LNCaP clone FGC (cell line): ENCODE results near the gene RALGAPA1.

Experiments used
- DNase-seq: peaks from one replicate; pipeline ENCODE4 v3.0.0-alpha.2; 2011; ENCODE audit warnings: low read depth
- H3K4me3 ChIP-seq: 2 replicates; pipeline ENCODE4 v1.5.1; 2011; ENCODE audit warnings: mild to moderate bottlenecking, low read depth, low read length, control low read depth
- TF ChIP-seq, protein P1 (sequence below): IDR thresholded peaks from 2 replicates; pipeline ENCODE4 v1.5.1; 2012; ENCODE audit warnings: mild to moderate bottlenecking; ENCODE audit not compliant: control insufficient read depth, insufficient read depth; ENCODE audit errors: extremely low read depth

Gene RALGAPA1

DNA sequence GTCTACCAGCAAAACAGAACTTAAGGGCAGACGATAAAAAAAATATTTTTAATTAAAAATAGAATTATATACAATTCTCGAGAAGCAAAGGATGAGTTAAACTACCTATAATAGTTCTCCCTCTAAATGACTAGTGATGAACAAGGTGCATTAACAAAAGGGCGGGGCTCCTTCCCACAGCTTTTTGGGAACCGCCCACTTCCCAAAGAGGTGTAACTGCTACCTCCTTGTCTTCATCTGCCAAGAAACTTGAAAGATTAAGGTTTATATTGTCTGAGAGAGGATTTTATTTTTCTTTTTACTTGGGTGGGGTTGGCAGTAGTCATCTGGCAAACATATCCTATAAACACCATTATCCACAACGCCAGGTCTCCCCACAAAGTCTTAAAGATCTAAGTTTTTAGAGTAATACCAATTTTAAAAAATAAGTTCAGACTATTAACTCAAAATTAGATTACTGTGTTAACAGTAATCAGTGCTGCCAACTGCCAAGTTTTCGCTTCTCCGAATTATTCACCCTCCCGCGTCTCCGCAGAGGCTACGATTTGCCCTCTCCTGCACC lies 938 bp downstream of the RALGAPA1 start:
- peak overlapping the region; percentile 82 for H3K4me3 ChIP-seq
- no peak for DNase-seq
- TF ChIP-seq, protein P1, sequence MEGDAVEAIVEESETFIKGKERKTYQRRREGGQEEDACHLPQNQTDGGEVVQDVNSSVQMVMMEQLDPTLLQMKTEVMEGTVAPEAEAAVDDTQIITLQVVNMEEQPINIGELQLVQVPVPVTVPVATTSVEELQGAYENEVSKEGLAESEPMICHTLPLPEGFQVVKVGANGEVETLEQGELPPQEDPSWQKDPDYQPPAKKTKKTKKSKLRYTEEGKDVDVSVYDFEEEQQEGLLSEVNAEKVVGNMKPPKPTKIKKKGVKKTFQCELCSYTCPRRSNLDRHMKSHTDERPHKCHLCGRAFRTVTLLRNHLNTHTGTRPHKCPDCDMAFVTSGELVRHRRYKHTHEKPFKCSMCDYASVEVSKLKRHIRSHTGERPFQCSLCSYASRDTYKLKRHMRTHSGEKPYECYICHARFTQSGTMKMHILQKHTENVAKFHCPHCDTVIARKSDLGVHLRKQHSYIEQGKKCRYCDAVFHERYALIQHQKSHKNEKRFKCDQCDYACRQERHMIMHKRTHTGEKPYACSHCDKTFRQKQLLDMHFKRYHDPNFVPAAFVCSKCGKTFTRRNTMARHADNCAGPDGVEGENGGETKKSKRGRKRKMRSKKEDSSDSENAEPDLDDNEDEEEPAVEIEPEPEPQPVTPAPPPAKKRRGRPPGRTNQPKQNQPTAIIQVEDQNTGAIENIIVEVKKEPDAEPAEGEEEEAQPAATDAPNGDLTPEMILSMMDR, result no peak

DNA sequence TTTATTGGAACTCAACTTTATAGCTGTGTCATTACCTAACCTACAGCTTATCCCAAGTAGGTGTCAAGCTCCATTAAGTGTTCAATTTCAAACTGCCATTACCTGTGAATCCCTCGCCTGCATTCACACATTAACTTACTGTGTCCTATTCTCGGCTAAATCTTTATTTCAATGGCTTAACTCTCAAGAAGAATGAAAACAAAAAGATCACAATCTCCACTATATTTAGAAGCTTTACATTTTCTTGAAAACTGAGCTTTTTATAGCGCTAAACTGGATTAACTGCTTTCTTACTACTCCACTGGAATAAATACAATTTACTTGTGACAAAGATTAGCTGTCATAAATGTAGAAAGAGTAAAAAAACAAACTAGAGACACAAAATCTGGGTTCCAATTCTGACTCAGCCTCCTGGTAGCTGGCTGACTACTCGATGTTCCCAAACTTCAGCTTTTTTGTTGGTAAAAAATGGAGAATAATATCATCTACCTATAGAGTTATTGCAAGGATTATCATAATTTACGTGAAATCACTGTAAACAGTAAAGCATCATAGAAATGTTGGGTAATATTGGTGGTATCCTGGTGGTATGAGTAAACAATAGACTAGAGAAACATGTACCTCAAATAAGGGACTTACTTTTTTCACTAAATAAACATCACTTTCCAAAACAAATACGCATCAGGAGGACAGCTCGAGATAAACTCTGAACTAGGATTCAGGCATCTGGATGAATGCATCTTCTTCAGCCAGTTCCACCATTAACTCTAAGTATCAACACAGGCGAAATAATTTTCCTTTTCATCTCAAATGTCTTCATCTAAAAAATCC lies 1.7 kb downstream of the RALGAPA1 start:
- H3K4me3 ChIP-seq, result peak overlapping the region; percentile 82; the same call in 1 of the 2 replicates
- no peak for DNase-seq
- TF ChIP-seq, protein P1, result no peak

DNA sequence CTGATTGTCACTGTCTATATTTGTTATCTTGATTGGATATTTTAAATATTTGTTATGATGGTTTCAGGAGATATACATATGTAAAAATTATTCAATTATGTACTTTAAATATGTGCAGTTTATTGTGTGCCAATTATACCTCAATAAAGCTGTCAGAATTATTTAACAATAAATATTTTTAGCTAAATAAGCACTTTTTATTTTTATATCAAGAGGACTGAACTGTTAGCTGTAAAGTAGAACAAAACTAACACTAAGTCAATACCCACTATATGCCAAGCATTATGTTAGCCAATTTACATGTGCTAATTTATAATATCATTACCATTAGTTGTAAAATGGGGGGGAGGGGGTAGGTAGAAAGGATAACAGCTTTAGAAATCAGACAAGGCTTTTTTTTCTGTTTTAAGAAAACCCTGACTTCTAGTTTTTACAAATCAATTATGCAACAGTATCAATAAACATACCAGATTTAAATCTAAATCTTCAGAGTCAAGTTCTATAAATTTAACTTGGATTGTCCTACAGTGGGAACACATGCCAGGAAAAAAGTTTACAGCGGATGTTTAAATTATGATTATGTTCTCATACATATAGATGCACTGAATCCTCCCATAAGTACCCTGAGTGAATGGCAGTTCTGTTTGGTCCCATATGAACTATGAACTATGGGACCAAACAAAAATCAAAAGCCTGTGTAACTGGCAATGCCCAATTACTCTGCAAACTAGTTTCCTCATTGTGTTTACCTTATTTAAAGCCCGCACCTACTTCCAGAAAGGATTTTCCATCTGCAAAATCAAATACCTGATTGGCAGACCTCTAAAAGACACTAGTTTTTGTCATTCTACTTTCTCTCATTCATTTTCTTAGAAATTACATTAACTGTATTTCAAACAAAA lies 2.8 kb downstream of the RALGAPA1 start:
- peak; percentile 17 for DNase-seq
- TF ChIP-seq, protein P1, result no peak
- no peak overlapping the region for H3K4me3 ChIP-seq

DNA sequence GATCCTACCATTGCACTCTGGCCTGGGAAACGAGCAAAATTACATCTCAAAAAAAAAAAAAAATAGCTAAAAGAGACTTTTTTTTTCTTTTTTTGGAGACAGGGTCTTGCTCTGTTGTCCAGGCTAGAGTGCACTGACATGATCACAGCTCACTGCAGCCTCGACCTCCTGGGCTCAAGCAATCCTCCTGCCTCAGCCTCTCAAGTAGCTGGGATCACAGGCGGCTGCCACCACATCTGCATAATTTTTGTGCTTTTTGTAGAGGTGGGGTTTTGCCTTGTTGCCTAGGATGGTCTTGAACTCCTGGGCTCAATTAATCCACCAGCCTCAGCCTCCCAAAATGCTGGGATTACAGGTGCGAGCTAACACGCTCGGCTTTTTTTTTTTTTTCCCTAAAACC lies 11.3 kb downstream of the RALGAPA1 start:
- TF ChIP-seq, protein P1, result no peak
- no peak for DNase-seq
- H3K4me3 ChIP-seq, result no peak overlapping the region

DNA sequence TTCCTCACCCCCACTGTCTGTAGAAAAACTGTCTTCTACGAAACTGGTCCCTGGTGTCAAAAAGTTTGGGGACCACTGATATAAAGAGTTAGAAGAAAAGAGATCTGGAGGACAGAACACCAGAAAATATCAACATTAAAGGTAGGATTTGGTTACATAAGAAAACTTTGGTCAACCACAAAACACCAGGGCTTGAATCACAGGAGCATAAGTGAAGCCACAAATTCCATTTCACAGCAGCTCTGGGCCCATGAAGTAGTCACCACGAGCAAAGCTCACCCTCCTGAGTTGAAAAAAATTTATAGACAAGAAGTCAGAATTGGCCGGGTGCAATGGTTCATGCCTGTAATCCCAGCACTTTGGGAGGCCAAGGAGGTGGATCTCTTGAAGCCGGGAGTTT lies 19.4 kb downstream of the RALGAPA1 start:
- TF ChIP-seq, protein P1, result no peak
- no peak overlapping the region for H3K4me3 ChIP-seq
- no peak for DNase-seq

DNA sequence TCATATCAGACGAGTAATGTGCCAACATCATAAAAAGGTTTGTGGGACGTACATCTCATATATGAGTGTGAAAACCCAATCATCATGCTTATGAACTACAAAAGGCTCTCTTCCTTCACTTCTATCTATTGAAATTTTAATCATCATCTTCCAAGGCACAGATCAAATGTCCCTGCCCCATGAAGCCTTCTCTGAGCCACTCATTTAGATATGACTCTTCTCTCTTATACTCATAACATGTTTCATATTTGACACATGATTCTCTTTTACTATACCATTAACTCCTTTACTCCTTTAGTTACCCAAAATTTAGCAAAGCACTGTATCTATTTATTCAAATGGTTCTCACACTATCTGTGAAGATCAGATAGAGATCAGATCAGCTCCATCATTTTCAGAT lies 22.2 kb downstream of the RALGAPA1 start:
- TF ChIP-seq, protein P1, result no peak
- H3K4me3 ChIP-seq, result no peak overlapping the region
- DNase-seq, result no peak
